Ishikawa (cell line): ENCODE measurements around the gene MIEF2.

Experiments
- EP300 ChIP-seq: IDR thresholded peaks from 2 replicates; pipeline ENCODE4 v1.6.1; 2012; ENCODE audit warnings: borderline replicate concordance
- FOXM1 ChIP-seq: IDR thresholded peaks from 2 replicates; pipeline ENCODE4 v1.6.1; 2012; ENCODE audit warnings: low read depth, borderline replicate concordance
- RAD21 ChIP-seq: IDR thresholded peaks from 2 replicates; pipeline ENCODE4 v1.6.1; 2012; ENCODE audit warnings: low read depth
- REST ChIP-seq: IDR thresholded peaks from 2 replicates; pipeline ENCODE4 v1.6.1; 2012; ENCODE audit warnings: low read depth, mild to moderate bottlenecking
- TEAD4 ChIP-seq: IDR thresholded peaks from 2 replicates; pipeline ENCODE4 v1.6.1; 2012
- ZBTB7A ChIP-seq: IDR thresholded peaks from 2 replicates; pipeline ENCODE4 v1.6.1; 2012; ENCODE audit warnings: low read depth

GRCh38 chr17:18280766-18281371, 20.4 kb downstream of the MIEF2 start:
- TF ChIP-seq ZBTB7A (no peak), EP300 (no peak), TEAD4 (no peak), RAD21 (no peak), FOXM1 (no peak), REST (no peak)
